ENCODE measurements around the gene BYSL.
A peak's percentile ranks its signal among the peaks of the same experiment; 100 is the strongest.

The BYSL gene

GRCh38 chr6:41958022-41958856, 36.9 kb downstream of the BYSL start:
- Histone ChIP-seq H3K4me1 (ENCODE audit: control insufficient read depth in 2 of 2, insufficient read depth in 1 of 2, low read depth in 1 of 2, low read length in 2 of 2) (no peaks in the 10 kb centered on the region), H3K18ac (ENCODE audit: low read length) (no peak overlapping the region), H3K14ac (ENCODE audit: low read length) (no peak overlapping the region), H2BK120ac (ENCODE audit: low read depth, low read length) (no peak overlapping the region), H4K91ac (ENCODE audit: low read depth, low read length, poor library complexity) (no peak overlapping the region), H3K9me3 (replicated peaks in 1 of 2; ENCODE audit: control insufficient read depth in 2 of 2, insufficient read depth in 1 of 2, low read depth in 1 of 2, low read length in 2 of 2) (no peaks in the 10 kb centered on the region), H2AK5ac (ENCODE audit: low read depth, low read length) (no peak overlapping the region), H2BK5ac (ENCODE audit: low read length) (no peak overlapping the region), H3K27ac (replicated peaks; ENCODE audit: low read length) (no peak overlapping the region), H4K8ac (ENCODE audit: low read depth, low read length) (no peak overlapping the region), H3K27me3 (ENCODE audit: control insufficient read depth in 3 of 3, insufficient read depth in 3 of 3, low read depth in 1 of 3, low read length in 3 of 3) (no peaks in the 10 kb centered on the region), H3K36me3 (replicated peaks in 1 of 2; ENCODE audit: control insufficient read depth in 2 of 2, insufficient read depth in 2 of 2, low read length in 2 of 2) (no peaks in the 10 kb centered on the region), H3K9ac (ENCODE audit: low read depth, low read length, poor library complexity) (no peak overlapping the region), H3K4me2 (ENCODE audit: insufficient read depth, low read length, poor library complexity, severe bottlenecking) (no peak overlapping the region), H3K23ac (ENCODE audit: low read depth, low read length, poor library complexity) (no peak overlapping the region), H2BK12ac (ENCODE audit: low read length) (no peak overlapping the region), H2AFZ (ENCODE audit: low read length) (no peak overlapping the region), H3K79me1 (ENCODE audit: low read depth, low read length) (no peaks in the 10 kb centered on the region), H3K4me3 (ENCODE audit: low read length in 2 of 2) (no peak overlapping the region), H3K4ac (ENCODE audit: low read length) (no peak overlapping the region), H2BK15ac (ENCODE audit: low read length) (no peak overlapping the region)
- no peak for DNase-seq (ENCODE audit: low spot score)
- no CpG with 5 or more reads among the region's 6 CpGs for WGBS, 2 donors (ENCODE audit: extremely low coverage in 2 of 2, insufficient read length in 2 of 2, insufficient replicate concordance in 1 of 2)

- Histone ChIP-seq H3K4me1 (ENCODE audit: control insufficient read depth in 2 of 2, insufficient read depth in 1 of 2, low read depth in 1 of 2, low read length in 2 of 2) (peaks cover 4 to 6% of the 10 kb centered on the region in 2 donors), H4K91ac (ENCODE audit: low read depth, low read length, poor library complexity) (no peak overlapping the region), H3K4ac (ENCODE audit: low read length) (no peak overlapping the region), H3K9me3 (replicated peaks in 1 of 2; ENCODE audit: control insufficient read depth in 2 of 2, insufficient read depth in 1 of 2, low read depth in 1 of 2, low read length in 2 of 2) (no peaks in the 10 kb centered on the region), H4K8ac (ENCODE audit: low read depth, low read length) (no peak overlapping the region), H3K18ac (ENCODE audit: low read length) (no peak overlapping the region), H3K14ac (ENCODE audit: low read length) (no peak overlapping the region), H2BK5ac (ENCODE audit: low read length) (no peak overlapping the region), H3K4me3 (ENCODE audit: low read length in 2 of 2) (no peak overlapping the region), H2BK120ac (ENCODE audit: low read depth, low read length) (no peak overlapping the region), H3K27me3 (ENCODE audit: control insufficient read depth in 3 of 3, insufficient read depth in 3 of 3, low read depth in 1 of 3, low read length in 3 of 3) (no peaks in the 10 kb centered on the region), H3K36me3 (replicated peaks in 1 of 2; ENCODE audit: control insufficient read depth in 2 of 2, insufficient read depth in 2 of 2, low read length in 2 of 2) (no peaks in the 10 kb centered on the region), H3K79me1 (ENCODE audit: low read depth, low read length) (no peaks in the 10 kb centered on the region), H3K4me2 (ENCODE audit: insufficient read depth, low read length, poor library complexity, severe bottlenecking) (no peak overlapping the region), H3K23ac (ENCODE audit: low read depth, low read length, poor library complexity) (no peak overlapping the region), H3K9ac (ENCODE audit: low read depth, low read length, poor library complexity) (no peak overlapping the region), H3K27ac (replicated peaks; ENCODE audit: low read length) (no peak overlapping the region), H2BK12ac (ENCODE audit: low read length) (no peak overlapping the region), H2AK5ac (ENCODE audit: low read depth, low read length) (no peak overlapping the region), H2BK15ac (ENCODE audit: low read length) (no peak overlapping the region), H2AFZ (ENCODE audit: low read length) (no peak overlapping the region)
- WGBS, 2 donors (ENCODE audit: extremely low coverage in 2 of 2, insufficient read length in 2 of 2, insufficient replicate concordance in 1 of 2) = no CpG with 5 or more reads among the region's 4 CpGs
- no peak for DNase-seq (ENCODE audit: low spot score)
Observed at GRCh38 chr6:41960028-41960427, 38.7 kb downstream of the BYSL start.

GRCh38 chr6:41963371-41963770, 42.1 kb downstream of the BYSL start:
- H3K9ac ChIP-seq (ENCODE audit: low read depth, low read length, poor library complexity) = no peak overlapping the region
- no peak overlapping the region for H3K4me2 ChIP-seq (ENCODE audit: insufficient read depth, low read length, poor library complexity, severe bottlenecking)
- no peak overlapping the region for H3K18ac ChIP-seq (ENCODE audit: low read length)
- no peak overlapping the region for H2BK12ac ChIP-seq (ENCODE audit: low read length)
- no peak overlapping the region for H3K23ac ChIP-seq (ENCODE audit: low read depth, low read length, poor library complexity)
- peaks cover 18 to 26% of the 10 kb centered on the region in 2 donors for H3K4me1 ChIP-seq (ENCODE audit: control insufficient read depth in 2 of 2, insufficient read depth in 1 of 2, low read depth in 1 of 2, low read length in 2 of 2)
- no peak overlapping the region for H2BK120ac ChIP-seq (ENCODE audit: low read depth, low read length)
- no peak overlapping the region for H3K14ac ChIP-seq (ENCODE audit: low read length)
- no peak overlapping the region for H2BK5ac ChIP-seq (ENCODE audit: low read length)
- no peak overlapping the region for H3K4ac ChIP-seq (ENCODE audit: low read length)
- no peak overlapping the region for H2AK5ac ChIP-seq (ENCODE audit: low read depth, low read length)
- H3K9me3 ChIP-seq (replicated peaks in 1 of 2; ENCODE audit: control insufficient read depth in 2 of 2, insufficient read depth in 1 of 2, low read depth in 1 of 2, low read length in 2 of 2) = no peaks in the 10 kb centered on the region
- H4K91ac ChIP-seq (ENCODE audit: low read depth, low read length, poor library complexity) = no peak overlapping the region
- no peak overlapping the region for H4K8ac ChIP-seq (ENCODE audit: low read depth, low read length)
- H2BK15ac ChIP-seq (ENCODE audit: low read length) = no peak overlapping the region
- no peaks in the 10 kb centered on the region for H3K79me1 ChIP-seq (ENCODE audit: low read depth, low read length)
- H2AFZ ChIP-seq (ENCODE audit: low read length) = no peak overlapping the region
- H3K4me3 ChIP-seq (ENCODE audit: low read length in 2 of 2) = no peak overlapping the region
- H3K27me3 ChIP-seq (ENCODE audit: control insufficient read depth in 3 of 3, insufficient read depth in 3 of 3, low read depth in 1 of 3, low read length in 3 of 3) = no peaks in the 10 kb centered on the region
- no peak for DNase-seq (ENCODE audit: low spot score)
- WGBS, 2 donors (ENCODE audit: extremely low coverage in 2 of 2, insufficient read length in 2 of 2, insufficient replicate concordance in 1 of 2) = no CpG with 5 or more reads among the region's 1 CpG
- no peaks in the 10 kb centered on the region for H3K36me3 ChIP-seq (replicated peaks in 1 of 2; ENCODE audit: control insufficient read depth in 2 of 2, insufficient read depth in 2 of 2, low read length in 2 of 2)
- no peak overlapping the region for H3K27ac ChIP-seq (replicated peaks; ENCODE audit: low read length)

GRCh38 chr6:41964201-41964887, 43.0 kb downstream of the BYSL start:
- Histone ChIP-seq H3K4me1 (ENCODE audit: control insufficient read depth in 2 of 2, insufficient read depth in 1 of 2, low read depth in 1 of 2, low read length in 2 of 2) (peaks cover 18 to 26% of the 10 kb centered on the region in 2 donors), H3K23ac (ENCODE audit: low read depth, low read length, poor library complexity) (no peak overlapping the region), H2AK5ac (ENCODE audit: low read depth, low read length) (peak overlapping the region; percentile 92), H3K4me3 (ENCODE audit: low read length in 2 of 2) (peak overlapping the region in 1 of 2 donors; percentile 22), H3K4me2 (ENCODE audit: insufficient read depth, low read length, poor library complexity, severe bottlenecking) (no peak overlapping the region), H4K91ac (ENCODE audit: low read depth, low read length, poor library complexity) (peak overlapping the region; percentile 76), H3K27ac (replicated peaks; ENCODE audit: low read length) (no peak overlapping the region), H2BK12ac (ENCODE audit: low read length) (peak overlapping the region; percentile 12), H3K9me3 (replicated peaks in 1 of 2; ENCODE audit: control insufficient read depth in 2 of 2, insufficient read depth in 1 of 2, low read depth in 1 of 2, low read length in 2 of 2) (no peaks in the 10 kb centered on the region), H3K27me3 (ENCODE audit: control insufficient read depth in 3 of 3, insufficient read depth in 3 of 3, low read depth in 1 of 3, low read length in 3 of 3) (no peaks in the 10 kb centered on the region), H3K79me1 (ENCODE audit: low read depth, low read length) (no peaks in the 10 kb centered on the region), H3K9ac (ENCODE audit: low read depth, low read length, poor library complexity) (peak overlapping the region; percentile 70), H3K36me3 (replicated peaks in 1 of 2; ENCODE audit: control insufficient read depth in 2 of 2, insufficient read depth in 2 of 2, low read length in 2 of 2) (no peaks in the 10 kb centered on the region), H2BK5ac (ENCODE audit: low read length) (no peak overlapping the region), H2BK120ac (ENCODE audit: low read depth, low read length) (peak overlapping the region; percentile 77), H2BK15ac (ENCODE audit: low read length) (peak overlapping the region; percentile 40), H3K4ac (ENCODE audit: low read length) (no peak overlapping the region), H3K18ac (ENCODE audit: low read length) (peak overlapping the region; percentile 21), H3K14ac (ENCODE audit: low read length) (no peak overlapping the region), H4K8ac (ENCODE audit: low read depth, low read length) (no peak overlapping the region), H2AFZ (ENCODE audit: low read length) (no peak overlapping the region)
- no CpG with 5 or more reads among the region's 2 CpGs for WGBS, 2 donors (ENCODE audit: extremely low coverage in 2 of 2, insufficient read length in 2 of 2, insufficient replicate concordance in 1 of 2)
- no peak for DNase-seq (ENCODE audit: low spot score)
